UCSD-AML1 (cell line): ENCODE results near the gene ACTMAP.

ENCODE experiments used
- DNase-seq: peaks from one replicate; lab custom pipeline; 2025; ENCODE audit not compliant: unreplicated experiment; lab: John Stamatoyannopoulos, UW

ACTMAP gene

GRCh38 chr19:40701758-40702157 is 48.5 kb downstream of the ACTMAP start:
- no peak for DNase-seq

GRCh38 chr19:40700083-40700482 is 50.2 kb downstream of the ACTMAP start:
- DNase-seq, result no peak

GRCh38 chr19:40697007-40697406 is 53.3 kb downstream of the ACTMAP start:
- DNase-seq, result no peak

GRCh38 chr19:40695881-40696280 is 54.4 kb downstream of the ACTMAP start:
- no peak for DNase-seq

- DNase-seq, result no peak
These were observed 56.4 kb downstream of the ACTMAP start for GRCh38 chr19:40693896-40694295.

GRCh38 chr19:40693150-40693788 is 57.0 kb downstream of the ACTMAP start:
- no peak for DNase-seq

GRCh38 chr19:40692212-40692551 is 58.1 kb downstream of the ACTMAP start:
- no peak for DNase-seq

- DNase-seq, result no peak
These were observed 58.7 kb downstream of the ACTMAP start for GRCh38 chr19:40691421-40692211.
